A549 (cell line): Measurements from ENCODE around the gene DNAH17. TPM values are rescaled to one million over a fixed set of nuclear protein-coding genes. Genes with fewer than 3 reads are reported as not detected.

Experiments
- ATAC-seq, 2 experiments: fragments of 200-7000 bp in 1 of 2; fragments of >200 bp in 1 of 2; cut with Nextera tagmentation in 1 of 2; cut with Tn5 transposase in 1 of 2; 3 replicates each; pipeline versions ENCODE4 v1.8.0 to v1.9.1; 2018 to 2020; ENCODE audit warnings: mild to moderate bottlenecking in 1 of 2, moderate library complexity in 1 of 2
- CTCF ChIA-PET: fragments of 300-600 bp; sonication (Branson Sonifier 250); formaldehyde crosslinking; extraction: SDS; loops from one replicate; lab custom pipeline; 2021; ENCODE audit warnings: antibody characterized with exemption, inconsistent platforms; lab: Yijun Ruan, JAX
- POLR2A ChIA-PET: fragments of 350-600 bp; formaldehyde crosslinking; extraction: SDS; loops from one replicate; lab custom pipeline; 2021; ENCODE audit warnings: antibody characterized with exemption, inconsistent platforms; lab: Yijun Ruan, JAX
- DNase-seq, 2 experiments: peaks; one replicate each; pipeline versions ENCODE4 v3.0.0 to v3.0.0-alpha.2; 2011 to 2016; ENCODE audit warnings: low read depth in 1 of 2, low spot score in 1 of 2
- FAIRE-seq: peaks from 2 replicates; lab custom pipeline; 2011; peaks lifted over from hg19 to GRCh38; lab: Jason Lieb, UNC
- H3K27ac ChIP-seq, 2 experiments: fragments of >200 bp; sonication (Bioruptor Twin); formaldehyde crosslinking; 3 replicates each; pipeline ENCODE4 v1.5.1; 2016 to 2017
- H3K4me1 ChIP-seq: fragments of >200 bp; sonication (Bioruptor Twin); formaldehyde crosslinking; 3 replicates; pipeline ENCODE4 v1.6.1; 2016
- H3K4me2 ChIP-seq: fragments of >200 bp; sonication (Bioruptor Twin); formaldehyde crosslinking; 3 replicates; pipeline ENCODE4 v1.6.1; 2016
- H3K4me3 ChIP-seq: fragments of >200 bp; sonication (Bioruptor Twin); formaldehyde crosslinking; 3 replicates; pipeline ENCODE4 v1.5.1; 2016
- H3K9me3 ChIP-seq: fragments of >200 bp; sonication (Bioruptor Twin); formaldehyde crosslinking; 3 replicates; pipeline ENCODE4 v1.6.1; 2016
- BHLHE40 ChIP-seq: IDR thresholded peaks from 2 replicates; pipeline ENCODE4 v1.6.1; 2012; ENCODE audit warnings: low read depth, low read length, inconsistent platforms
- CHD2 ChIP-seq: fragments of 150-350 bp; IDR thresholded peaks from 2 replicates; pipeline ENCODE4 v1.6.1; 2014; ENCODE audit warnings: low read length; ENCODE audit not compliant: partially characterized antibody
- EHF ChIP-seq: fragments of 250-450 bp; sonication (Bioruptor Pico); IDR thresholded peaks from 2 replicates; pipeline ENCODE4 v1.5.0; 2020; ENCODE audit warnings: mild to moderate bottlenecking
- ESRRA ChIP-seq: fragments of 150-350 bp; IDR thresholded peaks from 2 replicates; pipeline ENCODE4 v1.6.1; 2014; ENCODE audit warnings: mild to moderate bottlenecking, low read length, borderline replicate concordance
- JUNB ChIP-seq: fragments of >200 bp; sonication (Bioruptor Twin); formaldehyde crosslinking; IDR thresholded peaks from 2 replicates; pipeline ENCODE4 v1.6.1; 2016
- NR3C1 ChIP-seq: fragments of >200 bp; sonication (Bioruptor Twin); formaldehyde crosslinking; IDR thresholded peaks from 3 replicates; pipeline ENCODE4 v1.6.1; 2017
- POLR2A ChIP-seq: IDR thresholded peaks from 2 replicates; pipeline ENCODE4 v1.6.1; 2012; ENCODE audit warnings: mild to moderate bottlenecking, low read length
- SMC3 ChIP-seq: fragments of >200 bp; sonication (Bioruptor Twin); formaldehyde crosslinking; IDR thresholded peaks from 3 replicates; pipeline ENCODE4 v1.6.1; 2018; ENCODE audit warnings: inconsistent platforms
- TP53 ChIP-seq: fragments of 250-450 bp; sonication (Bioruptor Pico); IDR thresholded peaks from 2 replicates; pipeline ENCODE4 v1.5.0; 2021; ENCODE audit warnings: mild to moderate bottlenecking, moderate library complexity
- ZFP36 ChIP-seq: fragments of 450-650 bp; IDR thresholded peaks from 2 replicates; pipeline ENCODE4 v1.6.1; 2014; ENCODE audit warnings: borderline replicate concordance; ENCODE audit not compliant: partially characterized antibody
- WGBS: methylation state at CpG from one replicate; pipeline ENCODE4 v1.1.6; 2017; ENCODE audit errors: missing lambda C conversion rate; 5-methylcytosine and 5-hydroxymethylcytosine counted together
- polyA plus RNA-seq, 4 experiments: library from polyadenylated mRNA; depleted of rRNA in 3 of 4; stranded (reverse); fragments of >200 nt; fragmentation: RNase III in 1 of 4; extraction: RNeasy Plus Mini Kit Qiagen cat#74134 plus additional on column Dnase treatment in 1 of 4; gene quantifications; 2 replicates in 3 of 4; 3 replicates in 1 of 4; pipeline ENCODE4 v1.2.3, GENCODE V29; 2011 to 2017
- TF ChIP-seq, protein P1 (sequence below): fragments of 200-600 bp; sonication (generic); IDR thresholded peaks from 2 replicates; pipeline ENCODE4 v1.6.1; 2016; ENCODE audit warnings: antibody characterized with exemption, mild to moderate bottlenecking, moderate library complexity
- TF ChIP-seq, protein P2 (sequence below): fragments of >200 bp; sonication (Bioruptor Twin); formaldehyde crosslinking; IDR thresholded peaks from 3 replicates; pipeline ENCODE4 v1.6.1; 2016
- TF ChIP-seq, protein P3 (sequence below): fragments of >200 bp; sonication (Bioruptor Twin); formaldehyde crosslinking; IDR thresholded peaks from 2 replicates; pipeline ENCODE4 v1.6.1; 2016
- TF ChIP-seq, protein P4 (sequence below): fragments of 150-350 bp; IDR thresholded peaks from 2 replicates; pipeline ENCODE4 v1.6.1; 2014; ENCODE audit warnings: low read depth, mild to moderate bottlenecking, low read length

DNAH17 gene
- polyA plus RNA-seq, 2 of the 4 experiments (the other 2 are of a cell fraction): 0.21 to 0.26 TPM

DNA sequence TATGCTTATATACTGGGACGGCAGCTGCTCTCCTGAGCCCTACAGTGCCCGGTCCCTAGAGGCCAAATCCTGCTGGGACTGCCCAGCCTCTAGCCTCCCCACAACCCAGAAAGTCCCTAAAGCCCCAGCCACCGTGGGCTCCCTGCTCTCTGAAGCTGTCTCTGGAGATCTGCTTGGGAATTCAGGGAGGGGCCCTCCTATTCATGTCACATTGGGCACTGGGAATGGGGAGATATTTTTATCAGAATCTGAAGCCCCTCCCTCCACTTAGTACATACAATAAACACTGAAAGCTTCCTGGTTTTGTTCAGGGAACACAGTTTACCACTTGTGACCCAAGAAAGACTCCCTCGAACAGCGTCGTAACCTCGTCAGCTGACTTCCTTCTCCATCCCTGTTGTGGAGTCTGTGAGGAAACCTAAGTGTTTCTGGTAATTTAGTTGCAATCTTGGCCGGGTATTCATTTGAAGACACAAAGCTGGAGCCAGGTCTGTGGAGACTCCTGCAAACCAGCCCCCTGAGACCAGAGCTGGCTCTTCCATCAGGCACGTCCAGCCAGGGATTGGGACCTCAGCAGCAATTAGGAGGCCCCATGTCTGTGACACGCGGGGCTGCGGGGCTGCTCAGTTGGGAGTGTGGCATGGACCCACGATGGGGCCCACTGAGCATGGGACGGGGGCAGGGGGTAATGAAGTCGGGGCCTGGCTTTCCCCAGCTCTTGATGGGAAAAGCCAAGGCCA lies 160.2 kb downstream of the DNAH17 start:
- H3K4me2 ChIP-seq: no peak overlapping the region
- H3K27ac ChIP-seq: no peak overlapping the region
- H3K4me1 ChIP-seq: peaks cover 27% of the 10 kb centered on the region
- no peak for ATAC-seq
- no peaks in the 10 kb centered on the region for H3K9me3 ChIP-seq
- DNase-seq: no peak
- CTCF ChIA-PET: interaction anchor here (0.6 to 12.8 kb wide), 13 partner anchors 11 to 291 kb away, joined by 3 to 388 read pairs (median 4); partner anchors contain the start of gene SOCS3
- no peak for FAIRE-seq
- POLR2A ChIA-PET: no interaction called here
- H3K4me3 ChIP-seq: no peak overlapping the region
- 88% methylated on average over 12 of the region's 15 CpGs for WGBS
- TF ChIP-seq CHD2 (no peak), ZFP36 (no peak), EHF (CRISPR knock-in tag) (no peak), POLR2A (no peak), SMC3 (no peak), BHLHE40 (no peak)
- TF ChIP-seq, protein P1, sequence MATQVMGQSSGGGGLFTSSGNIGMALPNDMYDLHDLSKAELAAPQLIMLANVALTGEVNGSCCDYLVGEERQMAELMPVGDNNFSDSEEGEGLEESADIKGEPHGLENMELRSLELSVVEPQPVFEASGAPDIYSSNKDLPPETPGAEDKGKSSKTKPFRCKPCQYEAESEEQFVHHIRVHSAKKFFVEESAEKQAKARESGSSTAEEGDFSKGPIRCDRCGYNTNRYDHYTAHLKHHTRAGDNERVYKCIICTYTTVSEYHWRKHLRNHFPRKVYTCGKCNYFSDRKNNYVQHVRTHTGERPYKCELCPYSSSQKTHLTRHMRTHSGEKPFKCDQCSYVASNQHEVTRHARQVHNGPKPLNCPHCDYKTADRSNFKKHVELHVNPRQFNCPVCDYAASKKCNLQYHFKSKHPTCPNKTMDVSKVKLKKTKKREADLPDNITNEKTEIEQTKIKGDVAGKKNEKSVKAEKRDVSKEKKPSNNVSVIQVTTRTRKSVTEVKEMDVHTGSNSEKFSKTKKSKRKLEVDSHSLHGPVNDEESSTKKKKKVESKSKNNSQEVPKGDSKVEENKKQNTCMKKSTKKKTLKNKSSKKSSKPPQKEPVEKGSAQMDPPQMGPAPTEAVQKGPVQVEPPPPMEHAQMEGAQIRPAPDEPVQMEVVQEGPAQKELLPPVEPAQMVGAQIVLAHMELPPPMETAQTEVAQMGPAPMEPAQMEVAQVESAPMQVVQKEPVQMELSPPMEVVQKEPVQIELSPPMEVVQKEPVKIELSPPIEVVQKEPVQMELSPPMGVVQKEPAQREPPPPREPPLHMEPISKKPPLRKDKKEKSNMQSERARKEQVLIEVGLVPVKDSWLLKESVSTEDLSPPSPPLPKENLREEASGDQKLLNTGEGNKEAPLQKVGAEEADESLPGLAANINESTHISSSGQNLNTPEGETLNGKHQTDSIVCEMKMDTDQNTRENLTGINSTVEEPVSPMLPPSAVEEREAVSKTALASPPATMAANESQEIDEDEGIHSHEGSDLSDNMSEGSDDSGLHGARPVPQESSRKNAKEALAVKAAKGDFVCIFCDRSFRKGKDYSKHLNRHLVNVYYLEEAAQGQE: no peak
- TF ChIP-seq, protein P2, sequence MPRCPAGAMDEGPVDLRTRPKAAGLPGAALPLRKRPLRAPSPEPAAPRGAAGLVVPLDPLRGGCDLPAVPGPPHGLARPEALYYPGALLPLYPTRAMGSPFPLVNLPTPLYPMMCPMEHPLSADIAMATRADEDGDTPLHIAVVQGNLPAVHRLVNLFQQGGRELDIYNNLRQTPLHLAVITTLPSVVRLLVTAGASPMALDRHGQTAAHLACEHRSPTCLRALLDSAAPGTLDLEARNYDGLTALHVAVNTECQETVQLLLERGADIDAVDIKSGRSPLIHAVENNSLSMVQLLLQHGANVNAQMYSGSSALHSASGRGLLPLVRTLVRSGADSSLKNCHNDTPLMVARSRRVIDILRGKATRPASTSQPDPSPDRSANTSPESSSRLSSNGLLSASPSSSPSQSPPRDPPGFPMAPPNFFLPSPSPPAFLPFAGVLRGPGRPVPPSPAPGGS: no peak
- TF ChIP-seq, all 56 proteins: peak for 0

DNA sequence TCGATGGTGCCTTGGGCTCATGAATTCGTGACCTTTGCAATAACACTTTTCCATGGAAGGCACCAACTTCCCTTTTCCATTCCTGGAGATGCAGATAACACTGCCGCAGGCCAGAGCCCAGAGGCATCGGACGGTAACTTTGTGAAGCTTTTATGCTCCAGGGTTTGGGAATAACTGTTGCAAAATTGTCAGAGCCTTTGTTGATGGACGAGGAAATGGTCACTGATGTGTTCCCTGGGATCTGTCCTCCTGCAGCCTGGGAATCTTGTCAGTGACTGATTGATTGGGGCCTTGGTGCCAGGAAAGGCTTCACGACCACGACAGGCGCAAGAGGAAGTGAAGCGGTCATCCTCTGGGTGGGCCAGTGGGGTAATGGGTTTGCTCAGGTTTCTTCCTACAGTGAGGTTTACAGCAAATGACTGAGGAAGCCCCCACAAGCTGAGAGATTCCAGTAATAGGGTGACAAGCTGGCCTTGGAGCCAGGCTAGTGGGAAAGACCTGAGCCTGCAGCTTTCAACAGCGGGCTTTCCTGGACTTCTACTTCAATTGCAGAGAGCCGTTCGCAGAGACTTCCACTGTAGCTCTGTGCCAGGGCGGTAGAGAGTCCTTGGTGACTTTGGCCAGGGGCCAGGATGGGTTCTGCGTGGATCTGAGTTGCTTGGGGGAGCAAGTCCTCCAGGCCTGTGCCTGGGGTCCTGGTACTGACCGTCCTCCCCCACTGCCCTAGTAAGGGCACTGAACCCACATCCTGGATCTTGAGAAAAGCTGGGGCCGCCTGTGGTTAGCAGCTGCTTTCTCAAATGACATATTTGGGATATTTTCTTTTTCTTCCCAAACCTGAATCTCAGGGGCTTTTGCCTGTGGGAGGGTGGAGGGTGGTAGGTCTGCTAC lies 161.1 kb downstream of the DNAH17 start:
- Histone ChIP-seq H3K4me2 (no peak overlapping the region), H3K9me3 (no peaks in the 10 kb centered on the region), H3K27ac (no peak overlapping the region), H3K4me1 (peaks cover 21% of the 10 kb centered on the region), H3K4me3 (no peak overlapping the region)
- WGBS: 93% methylated on average over 17 of the region's 17 CpGs
- no peak for FAIRE-seq
- no peak for TF ChIP-seq JUNB
- TF ChIP-seq, protein P3, sequence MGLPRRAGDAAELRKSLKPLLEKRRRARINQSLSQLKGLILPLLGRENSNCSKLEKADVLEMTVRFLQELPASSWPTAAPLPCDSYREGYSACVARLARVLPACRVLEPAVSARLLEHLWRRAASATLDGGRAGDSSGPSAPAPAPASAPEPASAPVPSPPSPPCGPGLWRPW: no peak
- no peak for TF ChIP-seq NR3C1
- no peak for TF ChIP-seq ESRRA
- TF ChIP-seq, protein P4, sequence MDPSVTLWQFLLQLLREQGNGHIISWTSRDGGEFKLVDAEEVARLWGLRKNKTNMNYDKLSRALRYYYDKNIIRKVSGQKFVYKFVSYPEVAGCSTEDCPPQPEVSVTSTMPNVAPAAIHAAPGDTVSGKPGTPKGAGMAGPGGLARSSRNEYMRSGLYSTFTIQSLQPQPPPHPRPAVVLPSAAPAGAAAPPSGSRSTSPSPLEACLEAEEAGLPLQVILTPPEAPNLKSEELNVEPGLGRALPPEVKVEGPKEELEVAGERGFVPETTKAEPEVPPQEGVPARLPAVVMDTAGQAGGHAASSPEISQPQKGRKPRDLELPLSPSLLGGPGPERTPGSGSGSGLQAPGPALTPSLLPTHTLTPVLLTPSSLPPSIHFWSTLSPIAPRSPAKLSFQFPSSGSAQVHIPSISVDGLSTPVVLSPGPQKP: no peak
- TF ChIP-seq TP53 (CRISPR knock-in tag): no peak
- ATAC-seq: no peak
- no peak for DNase-seq
- CTCF ChIA-PET: interaction anchor here (0.6 to 12.8 kb wide), 10 partner anchors 10 to 292 kb away, joined by 3 to 388 read pairs (median 4); partner anchors contain the start of gene SOCS3
- POLR2A ChIA-PET: no interaction called here
